GM12878 (cell line): Measurements from ENCODE around the gene KCND2.

Experiments
- CHD1 ChIP-seq: IDR thresholded peaks from 2 replicates; pipeline ENCODE4 v1.6.1; 2012; ENCODE audit warnings: low read depth, low read length, improper control_type of control experiment
- CHD2 ChIP-seq: IDR thresholded peaks from 2 replicates; pipeline ENCODE4 v1.6.1; 2011; ENCODE audit warnings: low read depth, low read length, improper control_type of control experiment, borderline replicate concordance
- CTCF ChIP-seq, 3 experiments: IDR thresholded peaks in 2 of 3; conservative IDR thresholded peaks in 1 of 3; 2 replicates each; pipeline ENCODE4 v1.5.1; 2011; ENCODE audit warnings: low read depth in 3 of 3, low read length in 3 of 3, mild to moderate bottlenecking in 3 of 3, control low read depth in 2 of 3, moderate library complexity in 2 of 3, inconsistent platforms in 1 of 3, mixed read lengths in 1 of 3; ENCODE audit not compliant: control insufficient read depth in 2 of 3, insufficient read depth in 1 of 3; ENCODE audit errors: extremely low read depth in 1 of 3
- EZH2 ChIP-seq: IDR thresholded peaks from 2 replicates; pipeline ENCODE4 v1.6.1; 2012; ENCODE audit warnings: low read depth, mild to moderate bottlenecking, control low read depth, inconsistent platforms, low read length, borderline replicate concordance; ENCODE audit not compliant: control insufficient read depth
- MTA2 ChIP-seq: fragments of 450-650 bp; IDR thresholded peaks from 2 replicates; pipeline ENCODE4 v1.6.1; 2016; ENCODE audit warnings: low read depth, mild to moderate bottlenecking, moderate library complexity
- ZNF622 ChIP-seq: fragments of 450-650 bp; IDR thresholded peaks from 2 replicates; pipeline ENCODE4 v1.6.1; 2017; ENCODE audit warnings: mild to moderate bottlenecking, inconsistent platforms
- ZZZ3 ChIP-seq: IDR thresholded peaks from 2 replicates; pipeline ENCODE4 v1.6.1; 2011; ENCODE audit warnings: low read depth; ENCODE audit not compliant: control insufficient read depth, insufficient read length
- TF ChIP-seq, protein P1 (sequence below): IDR thresholded peaks from 2 replicates; pipeline ENCODE4 v1.6.1; 2011; ENCODE audit warnings: mild to moderate bottlenecking, low read depth, low read length, moderate library complexity; ENCODE audit not compliant: insufficient replicate concordance
- TF ChIP-seq, protein P2 (sequence below): IDR thresholded peaks from 2 replicates; pipeline ENCODE4 v1.6.1; 2011; ENCODE audit warnings: low read depth, mild to moderate bottlenecking, low read length, moderate library complexity, borderline replicate concordance; ENCODE audit errors: extremely low read depth

- TF ChIP-seq, protein P1, sequence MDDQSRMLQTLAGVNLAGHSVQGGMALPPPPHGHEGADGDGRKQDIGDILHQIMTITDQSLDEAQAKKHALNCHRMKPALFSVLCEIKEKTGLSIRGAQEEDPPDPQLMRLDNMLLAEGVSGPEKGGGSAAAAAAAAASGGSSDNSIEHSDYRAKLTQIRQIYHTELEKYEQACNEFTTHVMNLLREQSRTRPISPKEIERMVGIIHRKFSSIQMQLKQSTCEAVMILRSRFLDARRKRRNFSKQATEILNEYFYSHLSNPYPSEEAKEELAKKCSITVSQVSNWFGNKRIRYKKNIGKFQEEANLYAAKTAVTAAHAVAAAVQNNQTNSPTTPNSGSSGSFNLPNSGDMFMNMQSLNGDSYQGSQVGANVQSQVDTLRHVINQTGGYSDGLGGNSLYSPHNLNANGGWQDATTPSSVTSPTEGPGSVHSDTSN = no peak
- no peak for TF ChIP-seq ZNF622
- TF ChIP-seq MTA2 = no peak
- TF ChIP-seq CTCF (IDR thresholded peaks at IDR 0.05 in 2 of 3, conservative IDR thresholded peaks at IDR 0.05 in 1 of 3; ENCODE audit: control insufficient read depth in 2 of 3, extremely low read depth in 1 of 3, insufficient read depth in 1 of 3, low read depth in 3 of 3, low read length in 3 of 3) = no peak
- TF ChIP-seq CHD1 = no peak
- TF ChIP-seq ZZZ3 = no peak
- TF ChIP-seq CHD2 = no peak
- TF ChIP-seq, protein P2, sequence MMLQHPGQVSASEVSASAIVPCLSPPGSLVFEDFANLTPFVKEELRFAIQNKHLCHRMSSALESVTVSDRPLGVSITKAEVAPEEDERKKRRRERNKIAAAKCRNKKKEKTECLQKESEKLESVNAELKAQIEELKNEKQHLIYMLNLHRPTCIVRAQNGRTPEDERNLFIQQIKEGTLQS = no peak
- TF ChIP-seq EZH2 = no peak
Measured at GRCh38 chr7:120741371-120742042, 468.5 kb downstream of the KCND2 start.
